Raji (cell line): ENCODE data around the gene JAG1.

Experiments used
- POLR2A ChIP-seq: IDR thresholded peaks from 2 replicates; pipeline ENCODE4 v1.6.1; 2011; ENCODE audit warnings: low read depth, low read length, control low read depth; ENCODE audit not compliant: insufficient read depth

JAG1 gene

DNA sequence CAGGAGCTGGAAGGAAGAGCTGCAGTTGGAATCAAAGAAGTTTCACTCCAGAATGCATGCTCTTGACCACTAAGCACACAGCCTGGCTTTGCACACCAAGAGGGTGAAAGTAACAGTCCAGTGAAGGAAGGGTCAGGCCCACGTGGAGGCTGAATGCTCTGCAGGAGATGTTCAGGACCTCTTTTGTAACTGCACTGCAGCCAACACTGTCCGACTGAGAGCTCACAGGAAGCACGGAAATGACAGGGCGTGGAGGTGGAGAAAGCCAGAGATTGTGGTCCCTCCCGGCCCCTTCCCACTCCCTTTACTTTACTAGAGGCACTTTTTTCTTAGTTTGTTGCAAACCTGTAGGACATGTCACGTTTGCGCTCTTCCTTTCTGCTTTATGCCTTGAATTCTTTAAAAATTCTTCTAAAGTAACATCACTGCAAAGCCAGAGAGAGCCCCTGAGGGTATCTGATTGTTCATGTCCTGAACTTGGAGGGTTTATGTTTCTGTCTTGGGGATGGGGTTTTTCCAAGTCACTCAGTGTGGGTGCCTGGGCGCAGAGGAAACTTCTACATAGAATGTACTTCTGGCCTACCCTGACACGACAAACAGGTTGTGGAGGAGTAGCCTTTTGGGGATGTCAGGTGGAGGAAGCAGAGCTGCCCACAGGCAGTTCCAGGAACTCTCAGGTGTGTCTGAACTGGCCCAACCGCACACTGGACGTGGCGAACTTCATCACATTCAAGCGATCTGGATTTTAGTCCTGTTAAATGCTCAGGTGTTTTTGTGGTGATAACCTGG is 40.9 kb downstream of the JAG1 start:
- no peak for TF ChIP-seq POLR2A

DNA sequence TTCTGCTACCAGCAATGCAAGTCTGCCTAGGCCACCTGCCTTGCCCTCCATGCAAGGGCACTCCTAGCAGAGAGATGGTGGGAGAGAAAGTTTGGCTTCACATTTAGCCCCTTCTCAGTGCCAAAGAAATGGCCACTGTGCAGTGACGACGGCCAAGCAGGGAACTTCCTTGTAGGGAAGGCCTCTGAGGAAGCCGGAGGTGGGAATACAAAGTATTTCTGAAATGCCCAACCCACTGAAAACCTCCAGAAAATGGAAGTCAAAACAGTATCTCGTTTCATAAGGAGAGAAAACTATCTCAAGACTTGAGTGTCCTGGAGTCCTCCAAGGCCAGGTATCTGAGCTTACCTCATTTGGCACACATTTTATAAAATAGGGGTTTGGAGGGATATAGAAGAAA is 42.7 kb downstream of the JAG1 start:
- TF ChIP-seq POLR2A: no peak

DNA sequence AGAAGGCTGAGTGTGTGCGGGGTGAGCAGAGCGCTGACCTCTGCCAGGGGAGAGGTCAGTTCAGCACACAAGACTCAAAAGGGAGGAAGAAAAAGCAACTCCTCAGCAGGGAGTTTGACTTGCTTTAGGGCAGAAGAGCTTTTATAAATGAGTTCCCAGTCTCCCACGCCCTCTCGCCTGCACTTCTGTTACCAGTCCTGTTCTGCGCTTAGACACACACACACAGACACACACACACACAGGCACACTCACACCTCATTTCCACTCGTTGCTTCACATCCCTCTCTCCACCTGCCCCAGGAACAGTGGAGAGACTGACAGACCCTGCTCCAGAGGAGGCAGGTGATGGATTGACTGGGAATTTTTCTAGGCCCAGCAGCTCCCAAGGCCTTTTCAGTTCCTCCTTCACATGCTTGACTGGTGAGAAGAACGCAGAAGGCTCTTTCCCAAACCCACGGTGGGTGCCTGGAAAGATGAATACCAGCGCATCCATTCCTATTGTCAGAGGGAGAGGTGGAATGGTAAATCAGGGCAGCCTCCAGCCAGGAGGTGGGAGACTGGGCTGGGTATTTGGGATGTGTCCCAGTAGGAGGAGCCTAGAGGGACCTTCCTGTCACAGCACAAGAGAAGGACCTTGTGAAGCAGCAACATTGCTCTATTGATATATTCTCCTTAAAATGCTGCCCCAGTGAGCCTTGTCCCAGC is 43.7 kb downstream of the JAG1 start:
- TF ChIP-seq POLR2A: no peak

DNA sequence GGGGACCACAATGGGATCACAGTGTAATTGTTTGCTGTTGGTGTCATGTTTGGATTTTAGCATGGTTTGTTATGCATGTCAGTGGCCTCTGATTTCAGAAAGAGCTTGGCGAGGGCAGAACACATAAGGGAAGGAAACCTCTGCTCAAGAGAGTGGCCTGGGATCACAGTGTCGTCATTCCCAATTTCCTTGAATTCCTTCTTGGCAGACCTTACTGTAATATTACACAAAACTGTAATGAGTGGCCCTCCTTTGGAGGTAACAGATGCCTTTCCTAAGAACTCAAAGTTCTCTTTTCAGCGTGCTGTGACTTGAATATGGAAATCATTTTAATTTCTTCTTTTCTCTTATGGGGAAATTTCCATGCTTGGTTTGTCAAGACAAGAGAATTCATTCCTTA is 46.9 kb downstream of the JAG1 start:
- TF ChIP-seq POLR2A: no peak

DNA sequence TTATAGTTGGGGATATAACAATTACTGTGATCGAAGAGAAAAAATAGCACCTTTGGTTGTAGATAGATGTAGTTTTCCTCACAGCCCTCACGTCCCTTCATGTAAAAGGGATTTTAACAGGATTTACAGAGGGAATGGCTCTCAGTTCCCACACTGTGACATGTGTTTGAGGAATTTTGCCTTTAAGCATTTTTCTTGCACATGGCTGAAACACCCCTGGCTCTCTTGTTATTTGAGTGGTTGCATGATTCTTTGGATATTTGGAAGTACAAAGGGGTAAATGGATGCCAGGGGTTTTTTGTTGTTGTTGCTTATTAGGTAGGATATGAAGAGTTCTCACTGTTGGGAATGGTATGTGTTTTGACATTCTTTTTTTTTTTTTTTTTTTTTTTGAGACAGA is 48.2 kb downstream of the JAG1 start:
- no peak for TF ChIP-seq POLR2A

DNA sequence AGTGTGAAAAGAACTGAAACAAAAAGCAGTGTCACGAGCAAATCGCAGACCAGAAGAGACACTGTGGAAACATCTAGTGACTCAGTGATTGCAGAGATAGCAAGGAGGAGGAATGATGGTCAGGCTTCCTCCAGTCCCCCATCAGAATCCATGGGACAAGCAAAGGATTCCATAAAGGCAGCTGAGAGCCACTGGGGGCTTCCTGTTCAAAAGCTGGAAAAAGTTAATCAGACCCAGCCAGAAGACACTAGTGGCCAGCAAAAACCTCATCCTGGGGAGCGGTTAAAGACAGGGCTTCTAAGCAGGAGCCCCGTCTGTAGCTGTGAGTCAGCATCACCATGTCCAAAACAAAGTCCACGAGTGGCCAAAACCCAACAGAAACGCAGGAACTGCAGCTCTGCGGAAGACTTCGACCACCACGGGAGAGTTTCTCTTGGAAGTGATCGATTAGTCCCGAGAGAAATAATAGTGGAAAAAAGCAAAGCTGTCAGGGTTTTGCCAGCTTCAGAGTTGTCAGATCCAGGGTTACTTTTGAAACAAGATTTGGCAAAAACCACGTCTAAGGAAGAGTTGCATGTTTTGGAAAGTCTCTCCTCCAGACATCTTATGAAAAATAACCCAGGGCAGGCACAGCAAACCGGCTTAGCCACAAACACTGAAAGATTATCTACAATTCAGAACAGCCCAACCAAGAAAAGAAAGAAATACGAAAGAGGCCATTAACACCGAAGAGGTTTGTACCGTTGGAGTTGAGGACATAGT is 51.0 kb downstream of the JAG1 start:
- TF ChIP-seq POLR2A: no peak

DNA sequence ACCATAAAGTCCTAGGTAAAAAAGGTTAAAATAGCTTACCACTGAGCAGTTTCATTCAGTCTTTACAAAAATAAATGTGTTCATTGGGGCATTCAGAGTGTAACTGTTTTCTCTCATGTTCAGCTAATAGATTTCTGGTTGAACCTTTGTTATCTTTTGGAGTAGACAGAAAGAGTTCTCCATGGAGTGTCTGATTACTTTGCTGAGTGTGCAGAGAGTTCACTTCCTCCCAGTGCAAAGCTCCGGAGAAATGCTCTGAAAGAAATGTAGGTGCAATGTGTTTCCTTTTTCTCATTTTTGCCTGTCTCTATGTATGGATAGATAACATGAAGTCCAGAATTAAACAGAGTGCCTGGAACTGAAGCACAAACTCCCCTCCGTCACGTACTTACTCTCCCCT is 52.6 kb downstream of the JAG1 start:
- no peak for TF ChIP-seq POLR2A

DNA sequence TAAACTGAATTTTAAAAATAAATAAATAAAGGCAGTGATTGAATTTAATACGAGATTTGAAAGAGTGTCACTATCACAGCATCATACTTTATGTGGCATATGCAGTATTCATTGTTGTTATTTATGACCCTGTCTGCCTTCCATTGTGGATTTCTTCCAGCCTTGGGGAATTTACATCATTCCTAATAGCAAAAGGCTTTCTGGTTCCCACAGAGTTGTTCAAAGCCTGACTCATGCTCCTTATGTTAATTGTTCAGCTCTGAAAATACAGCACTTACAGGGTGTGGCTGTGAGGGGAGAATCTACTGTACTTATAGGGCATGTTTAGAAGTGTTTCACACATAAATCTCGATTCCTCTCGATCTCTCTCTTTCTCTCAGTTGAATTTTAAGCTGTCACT is 54.4 kb downstream of the JAG1 start:
- no peak for TF ChIP-seq POLR2A

DNA sequence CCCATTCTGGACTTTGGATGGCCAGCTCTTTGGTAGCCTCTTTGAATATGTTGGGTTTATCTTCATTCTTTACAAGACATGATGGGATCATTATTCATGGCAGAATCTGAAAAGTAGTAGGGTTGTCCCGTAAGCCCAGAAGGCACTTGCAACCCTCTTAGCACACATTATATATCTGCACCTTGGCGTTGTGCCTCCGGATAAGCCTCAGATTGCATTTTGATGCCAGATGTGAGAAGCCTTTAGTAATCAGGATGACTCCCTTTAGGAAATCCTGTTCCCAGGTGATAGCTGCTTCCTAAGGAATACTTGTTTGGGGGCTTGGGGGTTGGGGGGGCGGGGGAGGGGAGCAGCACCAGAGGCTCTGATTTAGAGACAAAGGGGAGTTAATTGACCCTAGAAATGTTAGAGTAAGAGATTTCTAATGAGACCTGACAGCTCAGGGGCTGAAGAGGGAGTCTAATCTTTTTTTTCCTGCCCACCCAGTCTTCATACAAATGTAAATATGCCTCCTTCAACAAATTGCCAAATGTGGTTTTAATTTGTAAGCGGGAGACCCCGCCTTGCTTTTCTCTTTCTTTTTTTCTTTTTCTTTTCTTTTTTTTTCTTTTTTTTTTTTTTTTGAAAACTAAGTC is 55.1 kb downstream of the JAG1 start:
- TF ChIP-seq POLR2A: no peak

DNA sequence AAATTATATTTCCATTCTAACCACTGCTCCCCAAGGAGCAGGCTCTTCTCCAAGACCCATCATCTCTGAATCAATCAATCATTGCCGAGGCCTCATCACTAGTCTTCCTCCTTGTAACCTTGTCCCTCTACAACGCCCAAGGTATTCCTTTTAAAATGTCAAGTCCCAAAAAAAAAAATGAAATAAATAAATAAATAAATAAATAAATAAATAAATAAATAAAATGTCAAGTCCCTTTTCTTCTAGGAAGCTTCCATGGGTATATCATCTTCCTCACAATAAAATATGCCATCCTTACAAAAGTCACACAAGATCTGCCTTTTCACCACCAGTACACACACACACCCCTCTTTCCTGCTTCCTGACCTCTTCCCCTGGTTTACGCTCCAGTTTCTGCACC is 57.6 kb downstream of the JAG1 start:
- TF ChIP-seq POLR2A: no peak

DNA sequence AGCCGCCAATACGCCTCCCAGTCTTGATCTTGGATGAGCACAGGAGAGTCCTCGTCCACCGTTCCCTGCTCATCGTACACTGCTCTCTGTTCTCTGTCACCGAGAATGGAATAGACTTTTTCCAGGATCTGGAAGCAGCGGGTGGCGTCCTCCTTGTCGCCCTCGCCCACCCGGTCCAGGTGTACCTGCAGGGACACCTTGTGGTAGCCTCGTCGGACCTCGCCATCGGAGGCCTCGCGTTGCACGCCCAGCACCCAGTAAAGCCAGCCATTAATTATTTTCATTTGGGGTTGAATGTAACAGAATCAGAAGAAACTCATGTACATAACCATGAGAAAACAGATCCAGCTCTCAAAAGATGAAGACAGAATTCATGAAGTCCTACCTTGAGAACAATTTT is 59.9 kb downstream of the JAG1 start:
- no peak for TF ChIP-seq POLR2A

DNA sequence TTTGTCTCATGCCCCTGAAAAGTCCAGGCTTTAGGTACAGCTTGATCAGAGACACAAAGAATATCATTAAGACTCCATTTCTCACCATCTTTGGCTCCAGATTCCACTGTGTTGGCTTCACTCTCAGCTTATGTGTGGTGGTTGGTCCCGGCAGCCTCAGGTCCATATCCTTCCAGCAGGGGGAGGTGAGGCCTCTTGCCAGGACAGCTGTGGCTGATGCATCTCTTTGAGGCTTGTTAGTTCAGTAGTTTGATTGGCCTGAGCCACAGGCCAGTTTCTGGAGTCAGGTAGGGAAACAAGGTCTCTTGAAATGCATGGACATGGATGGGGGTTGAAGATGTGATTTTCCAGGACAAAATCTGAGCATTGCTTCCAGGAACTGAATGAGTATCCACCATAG is 62.4 kb downstream of the JAG1 start:
- no peak for TF ChIP-seq POLR2A

DNA sequence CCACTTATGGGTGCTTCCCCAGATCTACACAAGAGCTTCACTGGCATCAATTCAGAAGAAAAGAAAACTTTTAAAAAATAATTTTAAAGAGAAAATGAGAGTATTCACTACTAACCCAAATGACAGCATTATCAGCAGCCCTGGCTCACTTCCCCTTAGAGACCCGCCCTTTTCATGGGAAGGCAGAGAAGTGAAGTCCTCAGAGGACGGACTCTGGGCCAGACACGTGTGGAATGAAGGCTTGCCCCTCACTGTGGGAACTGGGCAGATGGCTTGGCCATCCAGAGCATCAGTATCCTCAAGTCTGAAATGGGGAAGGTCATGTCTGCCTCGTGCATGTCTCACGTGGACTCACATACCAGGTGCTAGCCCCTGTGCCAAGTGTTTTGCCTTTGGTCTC is 63.5 kb downstream of the JAG1 start:
- TF ChIP-seq POLR2A: no peak

DNA sequence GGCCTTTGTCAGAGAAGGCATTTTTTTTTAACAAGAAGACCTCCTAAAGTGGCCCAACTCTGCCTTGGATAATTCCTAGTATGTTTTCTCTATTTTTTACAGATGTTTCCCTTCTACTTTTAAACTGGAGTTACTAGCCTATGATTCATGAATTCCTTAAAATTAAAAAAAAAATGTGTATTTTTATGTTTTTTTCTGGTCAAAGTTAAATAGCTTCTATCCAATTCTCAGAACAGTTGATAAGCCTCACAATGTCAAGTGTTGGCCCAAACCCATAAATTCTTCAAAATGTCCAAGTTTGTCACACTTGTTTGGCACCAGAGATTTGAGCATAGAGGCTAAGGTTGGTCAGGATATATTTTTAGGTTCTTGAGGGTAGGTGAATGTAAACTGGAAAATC is 64.0 kb downstream of the JAG1 start:
- TF ChIP-seq POLR2A: no peak

DNA sequence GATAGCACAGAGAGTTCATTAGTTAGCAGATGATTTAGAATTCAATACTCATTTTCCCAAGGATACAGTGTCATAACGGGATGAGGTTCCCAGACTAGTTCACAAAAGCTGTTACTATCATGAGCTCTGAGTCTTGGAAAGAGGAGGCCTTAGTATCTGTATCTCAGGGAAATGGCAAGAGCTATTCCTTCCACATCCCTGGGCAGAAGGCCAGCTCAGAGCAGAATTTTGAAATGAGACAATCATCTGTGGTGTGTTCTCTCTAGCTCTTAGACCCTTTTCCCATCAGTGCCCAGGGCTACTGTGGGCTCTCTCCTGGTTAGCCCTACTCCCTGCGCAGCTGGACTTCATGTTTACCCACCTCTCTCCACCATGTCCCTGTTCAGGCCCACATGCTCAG is 64.5 kb downstream of the JAG1 start:
- TF ChIP-seq POLR2A: no peak
